CD8-positive, alpha-beta memory T cell (primary cell): ENCODE data around the gene ASTN2. TPM values are rescaled to one million over a fixed set of nuclear protein-coding genes. Genes with fewer than 3 reads are reported as not detected.

Source experiments
- CTCF ChIA-PET: fragments of 350-600 bp; sonication (Branson Sonifier 250); formaldehyde crosslinking; loops from one replicate; lab custom pipeline; 2021; ENCODE audit warnings: antibody characterized with exemption; lab: Charles Lee
- POLR2A ChIA-PET: fragments of 350-600 bp; sonication (Branson Sonifier 250); formaldehyde crosslinking; loops from one replicate; lab custom pipeline; 2021; ENCODE audit warnings: antibody characterized with exemption; lab: Charles Lee
- DNase-seq, 5 donors: peaks; one replicate each; pipeline versions ENCODE4 v3.0.0 to v3.0.0-alpha.2; 2020 to 2022; ENCODE audit warnings: mixed read lengths in 1 of 5
- H3K27ac ChIP-seq: one replicate; pipeline ENCODE4 v1.7.0; 2013; ENCODE audit warnings: low read depth, mild to moderate bottlenecking, low read length, moderate library complexity
- H3K27me3 ChIP-seq: 2 replicates; pipeline ENCODE4 v1.7.0; 2013; ENCODE audit warnings: low read length, mild to moderate bottlenecking; ENCODE audit not compliant: insufficient read depth, poor library complexity, severe bottlenecking
- H3K36me3 ChIP-seq: 2 replicates; pipeline ENCODE4 v1.7.0; 2013; ENCODE audit warnings: mild to moderate bottlenecking, low read length, moderate library complexity; ENCODE audit not compliant: insufficient read depth
- H3K4me1 ChIP-seq: 2 replicates; pipeline ENCODE4 v1.7.0; 2013; ENCODE audit warnings: mild to moderate bottlenecking, low read length, moderate library complexity; ENCODE audit not compliant: insufficient read depth
- H3K4me3 ChIP-seq: 2 replicates; pipeline ENCODE4 v1.7.0; 2013; ENCODE audit warnings: mild to moderate bottlenecking, low read length
- H3K9me3 ChIP-seq: 2 replicates; pipeline ENCODE4 v1.7.0; 2013; ENCODE audit warnings: mild to moderate bottlenecking, low read length
- H3K27ac Mint-ChIP-seq, 8 donors: one replicate each; pipeline ENCODE4 v1.8.0; 2020 to 2021; ENCODE audit warnings: mixed read lengths in 8 of 8, mild to moderate bottlenecking in 6 of 8, inconsistent platforms in 3 of 8, moderate library complexity in 3 of 8
- H3K27me3 Mint-ChIP-seq, 2 donors: one replicate each; pipeline ENCODE4 v1.8.0; 2020 to 2021; ENCODE audit warnings: mixed read lengths in 2 of 2, mild to moderate bottlenecking in 1 of 2, moderate library complexity in 1 of 2
- H3K36me3 Mint-ChIP-seq, 3 donors: one replicate each; pipeline ENCODE4 v1.8.0; 2020 to 2021; ENCODE audit warnings: mixed read lengths in 3 of 3, inconsistent platforms in 1 of 3, mild to moderate bottlenecking in 1 of 3
- H3K4me1 Mint-ChIP-seq, 3 donors: one replicate each; pipeline ENCODE4 v1.8.0; 2020 to 2021; ENCODE audit warnings: mixed read lengths in 3 of 3, inconsistent platforms in 1 of 3, mild to moderate bottlenecking in 1 of 3
- H3K4me3 Mint-ChIP-seq, 7 donors: one replicate each; pipeline ENCODE4 v1.8.0; 2020 to 2021; ENCODE audit warnings: mixed read lengths in 7 of 7, mild to moderate bottlenecking in 6 of 7, moderate library complexity in 4 of 7, inconsistent platforms in 2 of 7
- H3K9me3 Mint-ChIP-seq, 5 donors: one replicate each; pipeline ENCODE4 v1.8.0; 2020 to 2022; ENCODE audit warnings: mixed read lengths in 5 of 5, mild to moderate bottlenecking in 3 of 5, moderate library complexity in 2 of 5, inconsistent platforms in 1 of 5
- polyA plus RNA-seq: library from polyadenylated mRNA; unstranded; fragments of 300-500 nt; fragmentation: Illumina TruSeq; gene quantifications from one replicate; pipeline ENCODE4 v1.2.3, GENCODE V29; 2021
- total RNA-seq, 2 experiments: library from RNA; stranded (reverse); gene quantifications; one replicate each; pipeline ENCODE4 v1.2.3, GENCODE V29; 2021

Gene ASTN2
- total and polyA plus RNA-seq, 3 experiments from 2014 or later = 4.1 to 4.8 (median 4.2) TPM

GRCh38 chr9:116641292-116642059 lies 773.4 kb downstream of the ASTN2 start:
- H3K4me3 Mint-ChIP-seq = no peak overlapping the region

GRCh38 chr9:116639251-116639741 lies 775.6 kb downstream of the ASTN2 start:
- Mint-ChIP-seq H3K27me3 (no peaks in the 10 kb centered on the region), H3K4me1 (no peaks in the 10 kb centered on the region), H3K27ac (no peak overlapping the region), H3K9me3 (peaks cover 0 to 1% (median 0%) of the 10 kb centered on the region in 5 donors), H3K36me3 (peaks cover 0 to 18% (median 2%) of the 10 kb centered on the region in 3 donors), H3K4me3 (no peak overlapping the region)
- no peaks in the 10 kb centered on the region for H3K4me1 ChIP-seq
- no peaks in the 10 kb centered on the region for H3K27me3 ChIP-seq
- POLR2A ChIA-PET = no interaction called here
- H3K4me3 ChIP-seq = no peak overlapping the region
- H3K36me3 ChIP-seq = no peaks in the 10 kb centered on the region
- no peaks in the 10 kb centered on the region for H3K9me3 ChIP-seq
- no peak overlapping the region for H3K27ac ChIP-seq
- DNase-seq = no peak
- CTCF ChIA-PET = no interaction called here

More at GRCh38 chr9:116641292-116642059, 773.4 kb downstream of the ASTN2 start:
- Histone ChIP-seq H3K9me3 (no peaks in the 10 kb centered on the region), H3K4me1 (no peaks in the 10 kb centered on the region), H3K4me3 (no peak overlapping the region), H3K36me3 (no peaks in the 10 kb centered on the region), H3K27me3 (no peaks in the 10 kb centered on the region), H3K27ac (no peak overlapping the region)
- Mint-ChIP-seq H3K36me3 (peaks cover 0 to 15% (median 4%) of the 10 kb centered on the region in 3 donors), H3K4me1 (no peaks in the 10 kb centered on the region), H3K27me3 (no peaks in the 10 kb centered on the region), H3K27ac (no peak overlapping the region), H3K9me3 (peaks cover 0 to 1% (median 0%) of the 10 kb centered on the region in 5 donors)
- ChIA-PET CTCF (no interaction called here), POLR2A (no interaction called here)
- no peak for DNase-seq

- no peaks in the 10 kb centered on the region for H3K36me3 ChIP-seq
- Mint-ChIP-seq H3K4me3 (no peak overlapping the region), H3K9me3 (no peaks in the 10 kb centered on the region), H3K36me3 (peaks cover 1 to 18% (median 2%) of the 10 kb centered on the region in 3 donors), H3K4me1 (no peaks in the 10 kb centered on the region), H3K27me3 (no peaks in the 10 kb centered on the region), H3K27ac (no peak overlapping the region)
- DNase-seq = no peak
- H3K4me3 ChIP-seq = no peak overlapping the region
- ChIA-PET POLR2A (no interaction called here), CTCF (no interaction called here)
- H3K4me1 ChIP-seq = no peaks in the 10 kb centered on the region
- no peaks in the 10 kb centered on the region for H3K9me3 ChIP-seq
- H3K27ac ChIP-seq = no peak overlapping the region
- H3K27me3 ChIP-seq = no peaks in the 10 kb centered on the region
Observed at GRCh38 chr9:116635908-116636307, 778.9 kb downstream of the ASTN2 start.

- no peaks in the 10 kb centered on the region for H3K27me3 ChIP-seq
- no peak for DNase-seq
- no peaks in the 10 kb centered on the region for H3K4me1 ChIP-seq
- H3K9me3 Mint-ChIP-seq = no peaks in the 10 kb centered on the region
- no peak overlapping the region for H3K4me3 ChIP-seq
- CTCF ChIA-PET = no interaction called here
- H3K27me3 Mint-ChIP-seq = no peaks in the 10 kb centered on the region
- no peak overlapping the region for H3K4me3 Mint-ChIP-seq
- no peak overlapping the region for H3K27ac Mint-ChIP-seq
- peaks cover 1 to 18% (median 2%) of the 10 kb centered on the region in 3 donors for H3K36me3 Mint-ChIP-seq
- H3K9me3 ChIP-seq = no peaks in the 10 kb centered on the region
- H3K4me1 Mint-ChIP-seq = no peaks in the 10 kb centered on the region
- POLR2A ChIA-PET = no interaction called here
- H3K27ac ChIP-seq = no peak overlapping the region
- no peaks in the 10 kb centered on the region for H3K36me3 ChIP-seq
Observed at GRCh38 chr9:116632990-116633838, 781.6 kb downstream of the ASTN2 start.

GRCh38 chr9:116629634-116630033 lies 785.2 kb downstream of the ASTN2 start:
- no peaks in the 10 kb centered on the region for H3K36me3 ChIP-seq
- peaks cover 0 to 1% of the 10 kb centered on the region in 2 donors for H3K27me3 Mint-ChIP-seq
- peaks cover 0 to 2% (median 0%) of the 10 kb centered on the region in 5 donors for H3K9me3 Mint-ChIP-seq
- no peak overlapping the region for H3K4me3 ChIP-seq
- no peak overlapping the region for H3K4me3 Mint-ChIP-seq
- POLR2A ChIA-PET = no interaction called here
- H3K36me3 Mint-ChIP-seq = peaks cover 1 to 17% (median 4%) of the 10 kb centered on the region in 3 donors
- no peaks in the 10 kb centered on the region for H3K9me3 ChIP-seq
- H3K4me1 ChIP-seq = no peaks in the 10 kb centered on the region
- CTCF ChIA-PET = no interaction called here
- DNase-seq = no peak
- no peak overlapping the region for H3K27ac Mint-ChIP-seq
- H3K4me1 Mint-ChIP-seq = no peaks in the 10 kb centered on the region
- no peaks in the 10 kb centered on the region for H3K27me3 ChIP-seq
- H3K27ac ChIP-seq = no peak overlapping the region

GRCh38 chr9:116628716-116629115 lies 786.1 kb downstream of the ASTN2 start:
- DNase-seq = no peak
- H3K27ac Mint-ChIP-seq = no peak overlapping the region
- ChIA-PET CTCF (no interaction called here), POLR2A (no interaction called here)
- H3K4me1 Mint-ChIP-seq = no peaks in the 10 kb centered on the region
- H3K27me3 Mint-ChIP-seq = peaks cover 0 to 1% of the 10 kb centered on the region in 2 donors
- Histone ChIP-seq H3K9me3 (no peaks in the 10 kb centered on the region), H3K27me3 (no peaks in the 10 kb centered on the region), H3K27ac (no peak overlapping the region), H3K36me3 (no peaks in the 10 kb centered on the region), H3K4me3 (no peak overlapping the region), H3K4me1 (no peaks in the 10 kb centered on the region)
- no peak overlapping the region for H3K4me3 Mint-ChIP-seq
- H3K9me3 Mint-ChIP-seq = peaks cover 0 to 2% (median 0%) of the 10 kb centered on the region in 5 donors
- H3K36me3 Mint-ChIP-seq = peaks cover 1 to 19% (median 4%) of the 10 kb centered on the region in 3 donors

- no peak overlapping the region for H3K4me3 ChIP-seq
- H3K4me3 Mint-ChIP-seq = no peak overlapping the region
- H3K36me3 Mint-ChIP-seq = peaks cover 0 to 19% (median 8%) of the 10 kb centered on the region in 3 donors
- peaks cover 0 to 2% (median 0%) of the 10 kb centered on the region in 5 donors for H3K9me3 Mint-ChIP-seq
- H3K27me3 Mint-ChIP-seq = peaks cover 0 to 1% of the 10 kb centered on the region in 2 donors
- no peaks in the 10 kb centered on the region for H3K4me1 ChIP-seq
- no peaks in the 10 kb centered on the region for H3K4me1 Mint-ChIP-seq
- ChIA-PET POLR2A (no interaction called here), CTCF (no interaction called here)
- no peak for DNase-seq
- no peak overlapping the region for H3K27ac Mint-ChIP-seq
- no peaks in the 10 kb centered on the region for H3K27me3 ChIP-seq
- H3K27ac ChIP-seq = no peak overlapping the region
- H3K36me3 ChIP-seq = no peaks in the 10 kb centered on the region
- no peaks in the 10 kb centered on the region for H3K9me3 ChIP-seq
Observed at GRCh38 chr9:116627433-116627832, 787.4 kb downstream of the ASTN2 start.

- no peaks in the 10 kb centered on the region for H3K4me1 Mint-ChIP-seq
- no peak overlapping the region for H3K4me3 Mint-ChIP-seq
- Histone ChIP-seq H3K4me3 (no peak overlapping the region), H3K9me3 (no peaks in the 10 kb centered on the region), H3K27me3 (no peaks in the 10 kb centered on the region), H3K36me3 (peaks cover 2% of the 10 kb centered on the region), H3K4me1 (no peaks in the 10 kb centered on the region), H3K27ac (no peak overlapping the region)
- ChIA-PET CTCF (no interaction called here), POLR2A (no interaction called here)
- DNase-seq = no peak
- H3K9me3 Mint-ChIP-seq = peaks cover 0 to 2% (median 0%) of the 10 kb centered on the region in 5 donors
- H3K27me3 Mint-ChIP-seq = peaks cover 0 to 1% of the 10 kb centered on the region in 2 donors
- H3K27ac Mint-ChIP-seq = no peak overlapping the region
- peaks cover 0 to 19% (median 8%) of the 10 kb centered on the region in 3 donors for H3K36me3 Mint-ChIP-seq
Observed at GRCh38 chr9:116626762-116627161, 788.1 kb downstream of the ASTN2 start.
